HL-60 (cell line): ENCODE measurements around the gene STK32B.

Experiments used
- CTCF ChIP-seq: IDR thresholded peaks from one replicate; pipeline ENCODE4 v1.5.1; 2011; ENCODE audit warnings: low read length, control low read depth, inconsistent platforms; ENCODE audit not compliant: insufficient read depth
- POLR2AphosphoS5 ChIP-seq: IDR thresholded peaks from 2 replicates; pipeline ENCODE4 v1.6.1; 2012; ENCODE audit warnings: low read depth
- REST ChIP-seq: IDR thresholded peaks from 2 replicates; pipeline ENCODE4 v1.6.1; 2012; ENCODE audit warnings: low read depth; ENCODE audit not compliant: insufficient replicate concordance

GRCh38 chr4:5403746-5404497 lies 352.6 kb downstream of the STK32B start:
- no peak for TF ChIP-seq POLR2AphosphoS5
- no peak for TF ChIP-seq CTCF
- no peak for TF ChIP-seq REST
